MM.1S (cell line): ENCODE measurements around the gene DVL1.

Source experiments
- DNase-seq: peaks from one replicate; pipeline ENCODE4 v3.0.0-alpha.2; 2015
- H2AFZ ChIP-seq: fragments of 300-600 bp; sonication (generic); 2 replicates; pipeline ENCODE4 v1.6.0; 2016; ENCODE audit warnings: antibody characterized with exemption, low read length
- H3F3A ChIP-seq: fragments of 300-600 bp; sonication (generic); 2 replicates; pipeline ENCODE4 v1.6.1; 2016; ENCODE audit warnings: mild to moderate bottlenecking, antibody characterized with exemption, low read length, moderate library complexity, mixed read lengths; ENCODE audit not compliant: insufficient read depth
- H3K27ac ChIP-seq: fragments of 300-600 bp; sonication (generic); 2 replicates; pipeline ENCODE4 v1.5.1; 2016; ENCODE audit warnings: mild to moderate bottlenecking, low read length
- H3K27me3 ChIP-seq: fragments of 300-600 bp; sonication (generic); replicated peaks from 2 replicates; pipeline ENCODE4 v1.6.0; 2016; ENCODE audit warnings: low read length; ENCODE audit not compliant: insufficient read depth
- H3K36me3 ChIP-seq: fragments of 300-600 bp; sonication (generic); replicated peaks from 2 replicates; pipeline ENCODE4 v1.6.1; 2016; ENCODE audit warnings: mild to moderate bottlenecking, low read length, mixed read lengths; ENCODE audit not compliant: insufficient read depth
- H3K4me1 ChIP-seq: fragments of 300-600 bp; sonication (generic); 2 replicates; pipeline ENCODE4 v1.6.1; 2016; ENCODE audit warnings: low read length, mixed read lengths
- H3K4me2 ChIP-seq: fragments of 300-600 bp; sonication (generic); 2 replicates; pipeline ENCODE4 v1.6.0; 2016; ENCODE audit warnings: low read depth, low read length
- H3K4me3 ChIP-seq: fragments of 300-600 bp; sonication (generic); 2 replicates; pipeline ENCODE4 v1.5.1; 2016; ENCODE audit warnings: low read length, mixed read lengths
- H3K79me2 ChIP-seq: fragments of 300-600 bp; sonication (generic); 2 replicates; pipeline ENCODE4 v1.6.1; 2016; ENCODE audit warnings: mixed run types, low read length, mixed read lengths
- H3K9ac ChIP-seq: fragments of 300-600 bp; sonication (generic); 2 replicates; pipeline ENCODE4 v1.6.1; 2016; ENCODE audit warnings: low read length, mixed read lengths
- H3K9me2 ChIP-seq: fragments of 300-600 bp; sonication (generic); replicated peaks from 2 replicates; pipeline ENCODE4 v1.6.1; 2016; ENCODE audit warnings: mild to moderate bottlenecking, low read length, mixed read lengths; ENCODE audit not compliant: insufficient read depth
- H3K9me3 ChIP-seq: fragments of 300-600 bp; sonication (generic); replicated peaks from 2 replicates; pipeline ENCODE4 v1.6.1; 2016; ENCODE audit warnings: mild to moderate bottlenecking, low read length, mixed read lengths; ENCODE audit not compliant: insufficient read depth
- H4K20me1 ChIP-seq: fragments of 300-600 bp; sonication (generic); 2 replicates; pipeline ENCODE4 v1.6.1; 2016; ENCODE audit warnings: mild to moderate bottlenecking, low read length, moderate library complexity, mixed read lengths; ENCODE audit not compliant: insufficient read depth
- CTCF ChIP-seq: fragments of 300-600 bp; sonication (generic); IDR thresholded peaks from 2 replicates; pipeline ENCODE4 v1.5.1; 2016; ENCODE audit warnings: antibody characterized with exemption, low read length, mixed read lengths
- EZH2 ChIP-seq: fragments of 300-600 bp; sonication (generic); optimal IDR thresholded peaks from 2 replicates; pipeline ENCODE3; 2017; ENCODE audit warnings: low read depth, mild to moderate bottlenecking, antibody characterized with exemption, low read length, mixed read lengths
- EZH2phosphoT487 ChIP-seq: fragments of 300-600 bp; sonication (generic); IDR thresholded peaks from 2 replicates; pipeline ENCODE4 v1.6.1; 2018; ENCODE audit warnings: antibody characterized with exemption, low read length

The DVL1 gene

GRCh38 chr1:1354271-1355247, 5.3 kb upstream of the DVL1 start:
- Histone ChIP-seq H3K9me3 (no peaks in the 10 kb centered on the region), H3K27me3 (peaks cover 49% of the 10 kb centered on the region), H2AFZ (no peak overlapping the region), H3K9me2 (no peaks in the 10 kb centered on the region), H3K36me3 (no peaks in the 10 kb centered on the region), H3K4me2 (no peak overlapping the region), H3K79me2 (no peaks in the 10 kb centered on the region), H3K4me3 (no peak overlapping the region), H3K27ac (no peak overlapping the region), H3K4me1 (no peaks in the 10 kb centered on the region), H3K9ac (no peak overlapping the region), H4K20me1 (no peaks in the 10 kb centered on the region), H3F3A (no peaks in the 10 kb centered on the region)
- no peak for DNase-seq
- TF ChIP-seq EZH2 (no peak), EZH2phosphoT487 (no peak), CTCF (no peak)

DNA sequence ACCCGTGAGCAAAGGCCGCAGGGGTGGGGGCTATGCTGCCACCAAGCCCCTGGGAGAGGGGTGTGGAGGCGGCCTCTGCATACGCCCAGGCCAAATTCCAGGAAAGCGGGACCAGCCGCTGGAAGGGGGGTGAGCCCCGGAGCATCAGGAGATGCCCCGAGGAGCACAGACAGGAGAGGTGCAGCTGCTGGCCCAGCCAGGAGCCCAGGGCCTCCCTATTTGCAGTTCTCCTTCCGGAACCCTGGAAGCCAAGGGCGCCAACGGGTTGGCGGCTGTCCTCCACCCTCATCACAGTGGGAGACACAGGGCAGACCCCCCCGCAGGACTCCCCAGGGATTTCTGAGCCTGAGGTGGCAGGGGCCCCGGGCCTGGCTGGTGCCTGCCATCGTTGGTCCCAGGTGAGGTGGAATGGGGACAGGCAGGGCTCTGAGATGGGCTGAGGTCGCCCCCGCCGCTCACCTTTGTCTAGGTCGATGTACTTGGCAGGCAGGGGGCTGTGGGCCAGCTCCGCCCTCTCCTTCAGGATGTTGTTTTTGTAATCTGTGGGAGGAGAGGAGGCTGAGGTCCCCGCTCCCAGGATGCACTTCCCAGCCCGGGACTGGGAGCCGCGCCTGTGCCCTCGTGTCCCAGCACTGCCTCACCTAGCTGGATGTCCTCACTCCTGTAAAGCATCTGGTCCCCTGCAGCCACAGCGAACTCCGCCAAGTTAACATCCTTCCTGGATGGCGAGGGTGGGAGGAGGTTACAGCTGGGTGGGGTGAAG, 4.4 kb upstream of the DVL1 start:
- H3K4me3 ChIP-seq: no peak overlapping the region
- no peaks in the 10 kb centered on the region for H4K20me1 ChIP-seq
- H3K79me2 ChIP-seq: no peaks in the 10 kb centered on the region; the same call in 1 of the 2 replicates
- H3K4me2 ChIP-seq: no peak overlapping the region
- H3K36me3 ChIP-seq: no peaks in the 10 kb centered on the region
- H3K4me1 ChIP-seq: no peaks in the 10 kb centered on the region
- H3K27me3 ChIP-seq: peaks cover 39% of the 10 kb centered on the region
- no peak overlapping the region for H2AFZ ChIP-seq
- no peaks in the 10 kb centered on the region for H3K9me2 ChIP-seq
- no peaks in the 10 kb centered on the region for H3F3A ChIP-seq
- no peak for TF ChIP-seq EZH2phosphoT487
- TF ChIP-seq CTCF: no peak
- TF ChIP-seq EZH2: no peak
- H3K27ac ChIP-seq: no peak overlapping the region
- H3K9me3 ChIP-seq: no peaks in the 10 kb centered on the region
- DNase-seq: no peak
- H3K9ac ChIP-seq: no peak overlapping the region

GRCh38 chr1:1352786-1353388, 3.7 kb upstream of the DVL1 start:
- DNase-seq: no peak
- H3K4me1 ChIP-seq: no peaks in the 10 kb centered on the region
- H4K20me1 ChIP-seq: no peaks in the 10 kb centered on the region
- H3K9me2 ChIP-seq: no peaks in the 10 kb centered on the region
- H3K9ac ChIP-seq: no peak overlapping the region
- no peaks in the 10 kb centered on the region for H3K9me3 ChIP-seq
- H2AFZ ChIP-seq: no peak overlapping the region
- H3K4me2 ChIP-seq: no peak overlapping the region
- H3K27me3 ChIP-seq: peaks cover 32% of the 10 kb centered on the region
- H3K79me2 ChIP-seq: peaks cover 7% of the 10 kb centered on the region
- H3K4me3 ChIP-seq: no peak overlapping the region
- no peaks in the 10 kb centered on the region for H3K36me3 ChIP-seq
- H3K27ac ChIP-seq: no peak overlapping the region
- TF ChIP-seq EZH2phosphoT487: no peak
- TF ChIP-seq CTCF: no peak
- TF ChIP-seq EZH2: no peak
- H3F3A ChIP-seq: no peaks in the 10 kb centered on the region
